Measurements from ENCODE around the gene MAPKAP1. TPM values are rescaled to one million over a fixed set of nuclear protein-coding genes. Genes with fewer than 3 reads are reported as not detected.

The MAPKAP1 gene
- total RNA-seq, 1 donor from 2014 or later, result 76.9 TPM

GRCh38 chr9:125422853-125423252, 284.2 kb downstream of the MAPKAP1 start:
- Mint-ChIP-seq H3K4me3 (ENCODE audit: unreplicated experiment) (no peak overlapping the region), H3K9me3 (ENCODE audit: unreplicated experiment) (no peaks in the 10 kb centered on the region), H3K27me3 (ENCODE audit: unreplicated experiment) (peaks cover 4% of the 10 kb centered on the region), H3K4me1 (ENCODE audit: unreplicated experiment) (peaks cover 1% of the 10 kb centered on the region), H3K36me3 (ENCODE audit: unreplicated experiment) (no peaks in the 10 kb centered on the region), H3K27ac (ENCODE audit: unreplicated experiment) (no peak overlapping the region)
- TF ChIP-seq, protein P1, sequence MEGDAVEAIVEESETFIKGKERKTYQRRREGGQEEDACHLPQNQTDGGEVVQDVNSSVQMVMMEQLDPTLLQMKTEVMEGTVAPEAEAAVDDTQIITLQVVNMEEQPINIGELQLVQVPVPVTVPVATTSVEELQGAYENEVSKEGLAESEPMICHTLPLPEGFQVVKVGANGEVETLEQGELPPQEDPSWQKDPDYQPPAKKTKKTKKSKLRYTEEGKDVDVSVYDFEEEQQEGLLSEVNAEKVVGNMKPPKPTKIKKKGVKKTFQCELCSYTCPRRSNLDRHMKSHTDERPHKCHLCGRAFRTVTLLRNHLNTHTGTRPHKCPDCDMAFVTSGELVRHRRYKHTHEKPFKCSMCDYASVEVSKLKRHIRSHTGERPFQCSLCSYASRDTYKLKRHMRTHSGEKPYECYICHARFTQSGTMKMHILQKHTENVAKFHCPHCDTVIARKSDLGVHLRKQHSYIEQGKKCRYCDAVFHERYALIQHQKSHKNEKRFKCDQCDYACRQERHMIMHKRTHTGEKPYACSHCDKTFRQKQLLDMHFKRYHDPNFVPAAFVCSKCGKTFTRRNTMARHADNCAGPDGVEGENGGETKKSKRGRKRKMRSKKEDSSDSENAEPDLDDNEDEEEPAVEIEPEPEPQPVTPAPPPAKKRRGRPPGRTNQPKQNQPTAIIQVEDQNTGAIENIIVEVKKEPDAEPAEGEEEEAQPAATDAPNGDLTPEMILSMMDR (IDR thresholded peaks at IDR 0.05), result no peak
- DNase-seq (ENCODE audit: extremely low spot score, unreplicated experiment), result no peak

DNA sequence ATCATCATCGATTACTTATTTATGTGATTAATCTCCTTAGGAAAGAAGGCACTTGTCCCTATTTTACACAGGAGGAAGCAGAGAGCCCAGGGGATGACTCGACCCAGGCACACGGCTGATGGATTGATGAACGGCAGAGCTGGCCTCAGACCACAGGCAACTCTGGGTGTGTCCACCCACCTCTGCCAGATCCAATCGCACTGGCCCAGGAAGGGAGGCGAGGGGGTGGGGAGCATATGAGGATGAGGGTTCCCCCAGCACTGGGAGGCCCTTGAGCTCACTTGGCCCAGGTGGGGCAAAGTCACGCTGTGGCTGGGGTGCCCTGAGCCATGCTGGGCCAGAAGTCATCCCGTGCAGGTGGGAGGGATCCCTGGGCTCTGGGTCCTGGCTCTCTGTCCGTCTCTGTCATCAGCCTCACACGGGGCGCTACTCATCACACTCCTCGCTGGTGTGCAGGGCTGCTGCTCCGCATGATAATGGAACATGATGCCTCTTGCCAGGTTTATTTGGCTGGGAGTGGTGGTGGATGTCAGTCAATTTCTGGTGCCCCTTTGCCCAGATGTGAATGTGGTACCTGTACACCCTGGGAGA, 285.3 kb downstream of the MAPKAP1 start:
- Mint-ChIP-seq H3K27ac (ENCODE audit: unreplicated experiment) (no peak overlapping the region), H3K4me1 (ENCODE audit: unreplicated experiment) (peaks cover 1% of the 10 kb centered on the region)

GRCh38 chr9:125421166-125421565, 285.8 kb downstream of the MAPKAP1 start:
- no peak for DNase-seq (ENCODE audit: extremely low spot score, unreplicated experiment)
- no peak overlapping the region for H3K4me3 Mint-ChIP-seq (ENCODE audit: unreplicated experiment)
- peaks cover 4% of the 10 kb centered on the region for H3K27me3 Mint-ChIP-seq (ENCODE audit: unreplicated experiment)
- H3K4me1 Mint-ChIP-seq (ENCODE audit: unreplicated experiment), result peaks cover 1% of the 10 kb centered on the region
- TF ChIP-seq, protein P1 (IDR thresholded peaks at IDR 0.05), result no peak
- no peaks in the 10 kb centered on the region for H3K9me3 Mint-ChIP-seq (ENCODE audit: unreplicated experiment)
- no peaks in the 10 kb centered on the region for H3K36me3 Mint-ChIP-seq (ENCODE audit: unreplicated experiment)
- no peak overlapping the region for H3K27ac Mint-ChIP-seq (ENCODE audit: unreplicated experiment)

More for the DNA sequence above, 285.3 kb downstream of the MAPKAP1 start:
- no peaks in the 10 kb centered on the region for H3K9me3 Mint-ChIP-seq (ENCODE audit: unreplicated experiment)
- H3K27me3 Mint-ChIP-seq (ENCODE audit: unreplicated experiment), result peaks cover 4% of the 10 kb centered on the region
- DNase-seq (ENCODE audit: extremely low spot score, unreplicated experiment), result no peak
- no peaks in the 10 kb centered on the region for H3K36me3 Mint-ChIP-seq (ENCODE audit: unreplicated experiment)
- H3K4me3 Mint-ChIP-seq (ENCODE audit: unreplicated experiment), result no peak overlapping the region
- TF ChIP-seq, protein P1 (IDR thresholded peaks at IDR 0.05), result no peak

- Mint-ChIP-seq H3K4me3 (ENCODE audit: unreplicated experiment) (no peak overlapping the region), H3K27ac (ENCODE audit: unreplicated experiment) (no peak overlapping the region), H3K9me3 (ENCODE audit: unreplicated experiment) (no peaks in the 10 kb centered on the region), H3K36me3 (ENCODE audit: unreplicated experiment) (no peaks in the 10 kb centered on the region), H3K27me3 (ENCODE audit: unreplicated experiment) (peaks cover 4% of the 10 kb centered on the region), H3K4me1 (ENCODE audit: unreplicated experiment) (peaks cover 1% of the 10 kb centered on the region)
- TF ChIP-seq, protein P1 (IDR thresholded peaks at IDR 0.05), result no peak
- DNase-seq (ENCODE audit: extremely low spot score, unreplicated experiment), result no peak
Observed at GRCh38 chr9:125418404-125418803, 288.6 kb downstream of the MAPKAP1 start.

- Mint-ChIP-seq H3K27ac (ENCODE audit: unreplicated experiment) (no peak overlapping the region), H3K9me3 (ENCODE audit: unreplicated experiment) (no peaks in the 10 kb centered on the region), H3K4me1 (ENCODE audit: unreplicated experiment) (peaks cover 1% of the 10 kb centered on the region), H3K36me3 (ENCODE audit: unreplicated experiment) (no peaks in the 10 kb centered on the region), H3K27me3 (ENCODE audit: unreplicated experiment) (peaks cover 4% of the 10 kb centered on the region), H3K4me3 (ENCODE audit: unreplicated experiment) (no peak overlapping the region)
- DNase-seq (ENCODE audit: extremely low spot score, unreplicated experiment), result no peak
- TF ChIP-seq, protein P1 (IDR thresholded peaks at IDR 0.05), result no peak
Observed at GRCh38 chr9:125416517-125416916, 290.5 kb downstream of the MAPKAP1 start.
